Measurements from ENCODE around the gene MAFB. TPM values are rescaled to one million over a fixed set of nuclear protein-coding genes. Genes with fewer than 3 reads are reported as not detected.

Gene MAFB
- total and polyA plus RNA-seq, 7 donors, result 4.7 to 63.2 (median 11.0) TPM

GRCh38 chr20:40718982-40719729 lies 30.1 kb upstream of the MAFB start:
- intact Hi-C loops (cut with DNase I), result no loop called here
- DNase-seq (no peak), ATAC-seq (no peak)
- H3K27me3 ChIP-seq (ENCODE audit: insufficient read depth in 3 of 3, low read length in 2 of 3), result no peaks in the 10 kb centered on the region
- H3K9me3 ChIP-seq, result no peaks in the 10 kb centered on the region
- H3K4me1 ChIP-seq, result no peaks in the 10 kb centered on the region
- no peak overlapping the region for H3K27ac ChIP-seq
- H3K4me3 ChIP-seq, result no peak overlapping the region
- H3K36me3 ChIP-seq (ENCODE audit: insufficient read depth in 1 of 2, low read depth in 1 of 2), result no peaks in the 10 kb centered on the region
- 75 to 77% (median 77%) methylated on average over 8 of the region's 8 CpGs for WGBS, 3 donors
- TF ChIP-seq, protein P1, sequence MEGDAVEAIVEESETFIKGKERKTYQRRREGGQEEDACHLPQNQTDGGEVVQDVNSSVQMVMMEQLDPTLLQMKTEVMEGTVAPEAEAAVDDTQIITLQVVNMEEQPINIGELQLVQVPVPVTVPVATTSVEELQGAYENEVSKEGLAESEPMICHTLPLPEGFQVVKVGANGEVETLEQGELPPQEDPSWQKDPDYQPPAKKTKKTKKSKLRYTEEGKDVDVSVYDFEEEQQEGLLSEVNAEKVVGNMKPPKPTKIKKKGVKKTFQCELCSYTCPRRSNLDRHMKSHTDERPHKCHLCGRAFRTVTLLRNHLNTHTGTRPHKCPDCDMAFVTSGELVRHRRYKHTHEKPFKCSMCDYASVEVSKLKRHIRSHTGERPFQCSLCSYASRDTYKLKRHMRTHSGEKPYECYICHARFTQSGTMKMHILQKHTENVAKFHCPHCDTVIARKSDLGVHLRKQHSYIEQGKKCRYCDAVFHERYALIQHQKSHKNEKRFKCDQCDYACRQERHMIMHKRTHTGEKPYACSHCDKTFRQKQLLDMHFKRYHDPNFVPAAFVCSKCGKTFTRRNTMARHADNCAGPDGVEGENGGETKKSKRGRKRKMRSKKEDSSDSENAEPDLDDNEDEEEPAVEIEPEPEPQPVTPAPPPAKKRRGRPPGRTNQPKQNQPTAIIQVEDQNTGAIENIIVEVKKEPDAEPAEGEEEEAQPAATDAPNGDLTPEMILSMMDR (IDR thresholded peaks at IDR 0.05), result no peak

DNA sequence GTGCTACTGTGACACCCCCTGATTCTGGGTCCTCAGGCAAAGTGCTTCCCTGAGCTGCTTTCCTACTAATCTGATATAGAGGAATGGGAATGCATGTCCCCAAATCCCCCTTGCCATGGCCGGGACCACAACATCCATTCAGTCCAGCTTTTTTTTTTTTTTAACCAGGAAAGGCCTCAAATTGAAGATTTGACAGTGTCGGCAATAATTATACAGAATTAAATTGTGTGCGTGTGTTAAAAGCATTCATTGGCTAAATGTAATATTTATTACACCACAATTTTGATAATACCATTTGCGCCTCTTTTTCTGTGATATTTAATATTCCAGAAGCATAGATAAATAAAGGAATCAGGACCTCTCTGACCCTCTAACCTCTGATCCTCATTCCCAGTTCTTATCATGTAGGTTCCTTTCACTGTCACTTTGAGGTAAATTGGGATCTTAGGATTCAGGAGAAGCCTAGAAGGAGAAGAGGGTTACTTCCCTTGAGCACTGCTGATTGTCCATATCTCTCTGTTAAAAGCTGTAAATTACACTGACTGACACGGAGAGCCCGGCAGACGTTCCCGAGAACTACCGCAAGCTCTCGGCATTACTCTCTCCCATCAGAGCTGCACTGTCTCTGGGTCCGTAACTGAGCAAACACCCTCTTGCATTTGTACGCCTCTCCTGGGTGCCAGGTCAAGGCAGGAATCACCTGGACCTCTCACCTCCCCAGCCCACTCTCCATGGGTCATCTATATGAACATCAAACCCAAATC lies 29.4 kb upstream of the MAFB start:
- no peak overlapping the region for H3K4me3 ChIP-seq
- DNase-seq (no peak), ATAC-seq (no peak)
- H3K4me1 ChIP-seq, result no peaks in the 10 kb centered on the region
- H3K27me3 ChIP-seq (ENCODE audit: insufficient read depth in 3 of 3, low read length in 2 of 3), result no peaks in the 10 kb centered on the region
- no peak overlapping the region for H3K27ac ChIP-seq
- H3K9me3 ChIP-seq, result no peaks in the 10 kb centered on the region
- TF ChIP-seq, protein P1 (IDR thresholded peaks at IDR 0.05), result no peak
- 84 to 90% (median 84%) methylated on average over 12 of the region's 12 CpGs for WGBS, 3 donors
- no peaks in the 10 kb centered on the region for H3K36me3 ChIP-seq (ENCODE audit: insufficient read depth in 1 of 2, low read depth in 1 of 2)
- intact Hi-C loops (cut with DNase I), result no loop called here

- WGBS, 3 donors, result 62 to 84% (median 75%) methylated on average over 13 of the region's 13 CpGs
- intact Hi-C loops (cut with DNase I), result no loop called here
- no peak for ATAC-seq
- H3K9me3 ChIP-seq, result no peaks in the 10 kb centered on the region
- H3K27me3 ChIP-seq (ENCODE audit: insufficient read depth in 3 of 3, low read length in 2 of 3), result no peaks in the 10 kb centered on the region
- TF ChIP-seq, protein P1 (IDR thresholded peaks at IDR 0.05), result no peak
- no peaks in the 10 kb centered on the region for H3K36me3 ChIP-seq (ENCODE audit: insufficient read depth in 1 of 2, low read depth in 1 of 2)
- H3K27ac ChIP-seq, result no peak overlapping the region
- no peaks in the 10 kb centered on the region for H3K4me1 ChIP-seq
- no peak for DNase-seq
- no peak overlapping the region for H3K4me3 ChIP-seq
Observed at GRCh38 chr20:40717343-40717865, 28.4 kb upstream of the MAFB start.

- Histone ChIP-seq H3K4me1 (no peaks in the 10 kb centered on the region), H3K27me3 (ENCODE audit: insufficient read depth in 3 of 3, low read length in 2 of 3) (peaks cover 0 to 6% (median 0%) of the 10 kb centered on the region in 3 donors), H3K27ac (no peak overlapping the region), H3K36me3 (ENCODE audit: insufficient read depth in 1 of 2, low read depth in 1 of 2) (no peaks in the 10 kb centered on the region), H3K4me3 (no peak overlapping the region), H3K9me3 (no peaks in the 10 kb centered on the region)
- intact Hi-C loops (cut with DNase I), result no loop called here
- TF ChIP-seq, protein P1 (IDR thresholded peaks at IDR 0.05), result no peak
- ATAC-seq (no peak), DNase-seq (no peak)
- 91 to 97% (median 94%) methylated on average over 3 of the region's 3 CpGs for WGBS, 3 donors
Observed at GRCh38 chr20:40715491-40715890, 26.5 kb upstream of the MAFB start.
